HG02938 (cell line): ENCODE results near the gene GSAP.
"Not testable (repeated sequence)": the region's sequence is repeated elsewhere in the genome, so short reads cannot be mapped to it uniquely, and the experiment has no call there.

Experiments
- ATAC-seq: cut with Tn5 transposase; IDR thresholded peaks from one replicate; pipeline ENCODE4 v1.9.1; 2021; ENCODE audit warnings: mild to moderate bottlenecking, moderate library complexity; ENCODE audit not compliant: unreplicated experiment

The GSAP gene

DNA sequence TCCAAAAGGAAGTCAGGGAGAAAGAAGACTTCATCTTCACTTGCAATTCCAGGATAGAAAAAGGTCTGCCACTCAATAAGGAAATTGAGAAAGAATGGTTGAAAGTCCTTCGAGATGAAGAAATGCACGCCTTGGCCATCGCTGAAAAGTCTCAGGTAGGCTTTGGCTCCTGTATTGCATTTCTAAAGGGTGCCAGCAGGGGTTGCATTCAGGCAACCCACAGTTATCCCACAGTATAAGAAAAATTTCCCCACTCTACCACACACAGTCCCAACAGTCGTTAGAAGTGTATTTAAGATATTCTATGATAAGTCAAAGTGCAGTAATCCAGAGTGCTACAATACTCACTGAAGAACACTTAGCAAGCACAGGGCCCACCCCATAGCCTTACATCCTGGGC, 123.1 kb downstream of the GSAP start:
- no peak for ATAC-seq

DNA sequence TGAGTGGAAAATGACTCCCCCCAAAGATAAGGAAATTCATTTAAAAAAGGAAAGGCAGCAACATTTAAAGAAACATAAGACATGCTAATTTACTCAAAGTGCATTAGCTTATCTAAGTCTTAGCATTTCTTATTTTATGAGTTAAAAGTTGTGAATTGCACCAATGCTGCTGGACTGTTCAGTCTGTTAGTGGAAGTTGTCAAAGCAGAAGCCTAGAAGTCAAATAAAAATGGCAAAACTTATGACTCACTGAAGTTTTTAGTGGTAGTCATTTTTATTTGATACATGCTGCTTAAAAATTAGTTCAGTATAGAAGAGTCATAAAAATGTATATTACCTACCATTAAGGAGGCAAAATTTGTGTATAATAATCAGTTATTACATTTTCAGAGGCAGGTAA, 125.7 kb downstream of the GSAP start:
- ATAC-seq = no peak

DNA sequence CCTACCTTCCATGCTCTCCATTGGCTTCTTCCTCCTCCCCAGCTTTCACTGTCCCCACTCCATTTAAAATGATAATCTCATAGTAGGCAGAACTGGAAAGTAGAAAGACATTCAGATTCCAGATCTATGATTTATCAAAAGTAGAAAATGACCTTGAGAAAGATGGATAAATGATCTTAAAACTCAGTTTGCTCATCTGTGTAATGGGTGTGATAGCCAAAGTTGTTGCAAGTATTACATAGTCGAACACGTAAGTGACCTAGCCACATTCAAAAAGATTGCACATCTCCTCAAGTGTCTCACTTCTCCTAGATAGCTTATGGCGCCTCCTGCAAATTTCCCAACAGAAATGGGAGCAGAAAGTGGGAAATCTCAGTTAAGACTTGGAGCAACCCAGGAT, 126.8 kb downstream of the GSAP start:
- ATAC-seq = no peak

DNA sequence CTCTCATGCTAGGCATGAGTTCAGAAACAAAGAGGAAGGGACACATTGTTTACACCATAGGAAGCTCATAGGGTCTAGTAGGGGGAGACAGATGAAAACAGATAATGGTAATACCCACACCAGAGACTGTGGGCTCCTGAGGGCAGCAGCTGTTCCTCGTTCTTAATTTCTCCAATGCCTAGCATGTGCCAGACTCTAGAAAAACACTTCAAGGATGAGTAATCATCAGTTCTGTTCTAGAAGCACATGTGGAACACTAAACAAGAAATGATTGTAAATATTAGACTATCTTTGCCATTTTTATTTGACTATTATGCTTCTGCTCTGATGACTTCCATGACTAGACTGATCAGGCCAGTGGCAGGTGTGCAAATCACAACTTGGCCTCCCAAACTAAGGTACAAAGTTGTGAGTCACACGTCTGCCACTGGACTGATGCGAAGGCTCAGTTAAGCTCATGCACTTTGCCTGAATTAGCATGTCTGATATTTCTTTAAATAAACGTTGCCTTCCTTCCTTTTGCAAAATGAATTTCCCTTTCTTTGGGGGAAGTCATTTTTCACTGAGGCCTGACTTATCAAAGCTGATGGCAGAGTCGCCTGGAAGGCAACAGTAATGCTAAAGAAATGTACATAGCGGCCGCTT, 127.4 kb downstream of the GSAP start:
- ATAC-seq = no peak

DNA sequence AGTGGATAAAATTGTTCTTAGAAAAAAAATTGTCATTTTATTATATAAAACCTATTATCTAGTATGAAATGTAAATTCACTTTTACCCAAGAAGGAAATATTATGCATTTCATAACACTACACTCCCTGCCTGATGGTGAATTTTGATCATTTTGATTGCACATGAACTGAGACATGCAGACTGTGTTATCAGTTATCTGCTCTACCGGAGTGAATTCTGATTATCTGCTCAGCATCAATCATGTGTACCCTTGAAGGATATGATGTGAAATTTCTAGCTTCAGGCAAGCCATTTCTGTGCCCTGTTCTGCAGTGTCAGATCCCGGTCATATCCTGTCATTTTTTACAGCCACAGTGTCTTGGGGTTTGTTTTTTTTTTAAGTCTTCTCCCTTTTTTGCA, 131.5 kb downstream of the GSAP start:
- no peak for ATAC-seq

DNA sequence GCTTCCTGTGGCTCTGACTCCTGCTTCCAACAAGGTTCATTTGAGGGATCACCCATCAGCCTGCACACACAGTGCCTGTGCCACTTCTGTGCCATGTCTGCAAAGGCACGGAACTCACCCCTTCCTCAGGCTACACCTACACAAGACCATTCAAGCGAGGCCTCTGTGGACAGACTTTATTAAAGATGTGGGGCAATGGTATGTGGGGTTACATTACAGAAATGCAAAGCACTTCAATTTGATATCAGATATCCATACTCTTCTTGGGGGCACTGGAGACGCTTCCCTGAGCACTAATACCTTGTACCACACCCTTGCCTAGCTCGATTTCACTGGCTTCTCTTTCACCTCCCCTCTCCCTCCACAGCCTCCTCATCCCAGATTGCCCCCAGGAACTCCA, 132.1 kb downstream of the GSAP start:
- ATAC-seq = no peak

DNA sequence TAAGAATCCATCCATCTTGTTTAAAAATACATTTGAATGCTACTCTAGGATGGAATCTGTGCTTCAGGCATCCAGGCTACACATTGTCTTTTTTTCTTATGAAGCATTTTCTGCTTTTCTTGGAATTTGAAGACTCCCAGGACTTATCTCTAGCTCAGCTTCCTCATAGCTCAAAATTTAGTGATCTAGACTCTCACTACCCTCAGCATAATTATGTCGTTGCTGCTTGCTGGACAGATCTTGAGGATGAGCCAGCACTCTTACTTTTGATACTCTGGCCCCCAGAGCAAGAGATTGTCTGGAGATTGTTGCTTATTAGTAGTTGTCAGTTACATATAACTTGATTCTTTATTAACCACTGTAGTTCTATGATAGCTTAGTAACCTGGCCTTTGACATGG, 133.3 kb downstream of the GSAP start:
- ATAC-seq = no peak

DNA sequence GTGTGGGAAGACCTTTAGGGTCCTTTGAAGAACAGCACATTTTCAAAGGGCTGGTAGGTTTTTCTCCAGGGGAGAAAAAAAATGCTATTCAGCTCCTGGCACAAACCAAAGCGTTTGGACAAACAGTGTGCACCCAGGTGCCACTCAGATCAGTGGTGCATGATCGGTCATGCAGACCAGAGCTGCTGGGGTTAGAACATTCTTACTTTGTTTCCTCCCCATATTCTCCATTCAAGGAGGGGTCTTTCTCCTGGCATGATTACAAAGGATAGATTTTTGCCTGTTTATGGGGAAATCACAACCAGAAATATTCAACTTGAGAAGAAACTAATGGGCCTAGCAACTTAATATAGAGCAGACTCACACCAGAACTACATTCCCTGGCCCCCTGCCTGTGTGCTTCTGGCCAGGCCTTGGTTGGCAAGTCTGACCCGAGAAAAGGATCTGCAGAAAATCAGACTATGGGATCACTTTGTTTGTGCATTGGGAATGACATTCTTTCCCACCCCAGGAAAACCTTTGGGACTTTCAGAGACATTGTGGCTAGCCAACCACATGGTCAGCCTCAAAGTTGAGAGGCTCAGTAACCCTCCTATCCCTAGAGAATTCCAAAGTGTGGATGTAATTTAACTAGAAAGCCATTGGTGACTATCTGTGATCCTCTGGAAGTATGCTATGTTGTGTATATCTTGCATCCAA, 134.2 kb downstream of the GSAP start:
- ATAC-seq = no peak

DNA sequence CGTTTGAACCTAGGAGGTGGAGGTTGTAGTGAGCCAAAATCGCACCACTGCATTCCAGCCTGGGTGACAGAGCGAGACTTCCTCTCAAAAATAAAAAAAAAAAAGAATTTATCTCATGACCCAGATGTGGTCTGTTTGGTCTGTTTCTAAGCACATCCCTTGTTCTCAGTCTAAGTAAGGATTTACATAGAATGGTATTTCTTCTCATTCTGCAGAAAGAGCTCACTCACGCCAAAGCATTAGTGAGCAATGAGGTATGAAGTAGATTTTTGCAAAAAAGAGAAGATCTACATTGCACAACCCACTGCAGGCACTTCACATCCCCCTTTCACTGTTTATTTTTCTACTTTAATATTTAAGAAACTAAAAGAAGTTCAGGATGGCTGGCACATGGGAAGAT, 140.0 kb downstream of the GSAP start:
- ATAC-seq = no peak

DNA sequence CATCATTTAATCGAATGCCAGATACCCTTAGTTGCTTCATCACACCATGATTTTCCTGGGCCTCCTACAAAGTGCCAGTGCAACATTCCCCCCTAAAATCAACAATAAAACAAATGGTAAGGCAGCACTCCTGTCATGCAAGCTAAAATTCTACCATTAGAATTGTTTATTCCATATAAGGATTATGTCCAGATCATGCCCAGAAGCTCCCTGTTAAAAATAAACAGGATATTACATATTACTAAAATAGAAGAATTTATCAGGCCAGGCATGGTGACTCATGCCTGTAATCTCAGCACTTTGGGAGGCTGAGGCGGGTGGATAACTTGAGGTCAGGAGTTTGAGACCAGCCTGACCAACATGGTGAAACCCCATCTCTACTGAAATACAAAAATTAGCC, 140.5 kb downstream of the GSAP start:
- not testable (repeated sequence) for ATAC-seq

DNA sequence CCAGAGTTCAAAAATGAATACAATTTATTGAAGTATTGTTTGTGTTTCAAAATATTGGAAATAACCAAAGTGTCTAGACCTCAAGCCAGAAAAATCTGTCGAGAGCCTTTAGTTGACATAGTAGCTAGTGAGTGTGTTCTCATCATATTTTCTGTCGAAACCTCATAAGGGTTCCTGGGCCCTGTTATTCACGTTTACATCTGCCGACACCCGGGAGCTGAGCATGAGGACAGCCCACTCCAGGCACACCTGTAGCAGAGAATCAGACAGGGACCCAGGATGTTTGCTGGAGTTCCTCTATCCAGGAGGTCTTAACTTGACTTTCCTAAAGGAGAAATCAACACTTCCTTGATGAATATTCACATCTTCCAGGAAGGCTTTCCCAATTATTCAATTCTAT, 144.4 kb downstream of the GSAP start:
- no peak for ATAC-seq

DNA sequence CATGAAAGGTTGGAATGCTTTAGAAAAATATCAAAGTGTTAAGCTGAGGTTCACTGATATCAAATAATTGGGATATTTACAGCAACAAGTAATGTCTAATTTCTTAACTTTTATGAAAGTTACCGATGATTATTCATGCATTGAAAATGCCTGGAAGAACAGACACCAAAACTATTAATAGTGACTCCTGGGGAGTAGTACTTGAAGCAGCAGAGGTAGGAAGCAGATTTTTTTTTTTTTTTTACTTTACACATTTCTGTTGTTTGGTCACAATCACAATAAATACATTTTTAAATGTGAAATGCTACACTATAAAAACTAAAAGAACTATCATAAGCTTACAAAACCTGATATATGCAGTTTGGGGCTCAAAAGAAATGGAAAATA, 146.1 kb downstream of the GSAP start:
- ATAC-seq = no peak

DNA sequence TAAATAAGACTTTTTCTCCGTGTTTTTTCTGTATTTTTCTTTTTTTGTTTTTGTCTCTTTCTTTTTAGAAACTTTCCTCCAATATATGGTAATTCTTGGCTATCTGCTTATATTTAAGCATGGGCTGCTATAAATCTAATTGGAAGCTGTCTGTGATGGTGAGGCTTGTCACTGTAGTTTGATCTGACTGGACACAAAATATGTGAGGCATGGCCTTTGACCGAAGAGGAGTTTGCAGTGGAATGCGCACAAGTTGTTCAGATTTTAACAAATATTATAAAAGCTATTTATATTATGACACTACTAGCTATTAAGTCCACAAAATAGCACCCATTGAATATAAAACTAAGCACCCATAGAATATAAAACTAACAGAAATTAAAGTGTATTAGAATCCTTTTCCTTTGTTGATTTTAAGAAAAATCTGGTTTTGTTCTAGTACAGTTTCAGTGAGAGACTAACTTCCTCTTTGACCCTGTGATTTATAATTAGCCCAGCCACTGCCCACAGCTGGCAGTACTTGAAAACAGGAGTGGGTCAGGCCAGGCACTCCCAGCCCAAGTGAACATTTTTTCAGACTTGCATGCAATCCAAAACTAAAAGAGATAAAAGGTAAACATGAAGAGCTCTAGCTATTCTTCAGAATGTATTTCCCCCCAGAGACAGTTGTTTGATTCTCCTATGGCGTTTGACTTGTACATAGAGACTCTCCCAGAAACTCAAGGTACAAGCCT, 146.6 kb downstream of the GSAP start:
- peak; percentile 65 for ATAC-seq

DNA sequence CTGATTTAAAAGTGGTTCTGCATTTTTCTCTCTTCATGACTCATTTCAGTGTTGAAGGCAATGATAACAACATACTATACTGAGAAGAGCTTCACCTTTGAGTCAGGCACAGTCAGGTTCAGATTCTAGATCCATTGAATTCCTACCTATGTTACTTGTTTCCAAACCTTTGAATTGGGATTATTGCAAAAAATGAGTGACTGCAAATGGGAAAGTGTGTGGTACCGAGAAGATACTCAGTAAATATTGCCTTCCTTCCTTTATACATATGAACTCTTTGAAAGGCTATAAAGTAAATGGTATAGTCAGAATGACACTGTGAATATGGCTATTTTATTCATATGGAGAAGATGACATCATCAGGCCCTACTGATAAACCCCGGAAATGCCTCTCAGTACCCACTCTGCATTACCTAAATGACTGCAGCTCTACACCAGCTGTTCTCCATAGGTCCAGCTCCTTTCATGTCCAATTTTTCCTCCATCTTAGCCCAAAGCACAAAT, 149.8 kb downstream of the GSAP start:
- peak; percentile 93 for ATAC-seq

DNA sequence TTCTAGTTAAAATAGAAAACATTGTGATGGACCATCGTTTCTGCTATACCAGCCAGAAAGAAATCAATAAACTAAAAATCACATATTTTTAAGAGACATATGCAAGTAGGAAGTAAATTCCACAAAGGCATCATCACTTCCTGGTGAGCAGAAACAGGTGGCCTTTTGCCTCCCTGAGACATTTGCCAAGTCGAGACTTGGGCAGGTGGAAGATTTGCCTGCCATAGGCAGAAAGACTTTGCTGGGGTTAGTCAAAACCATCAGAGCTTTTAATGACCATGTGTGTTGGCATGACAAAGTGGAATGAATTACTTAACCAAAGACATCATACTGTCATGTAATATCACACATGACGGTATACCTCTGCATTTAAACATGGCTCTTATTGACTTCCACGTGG, 150.5 kb downstream of the GSAP start:
- no peak for ATAC-seq

DNA sequence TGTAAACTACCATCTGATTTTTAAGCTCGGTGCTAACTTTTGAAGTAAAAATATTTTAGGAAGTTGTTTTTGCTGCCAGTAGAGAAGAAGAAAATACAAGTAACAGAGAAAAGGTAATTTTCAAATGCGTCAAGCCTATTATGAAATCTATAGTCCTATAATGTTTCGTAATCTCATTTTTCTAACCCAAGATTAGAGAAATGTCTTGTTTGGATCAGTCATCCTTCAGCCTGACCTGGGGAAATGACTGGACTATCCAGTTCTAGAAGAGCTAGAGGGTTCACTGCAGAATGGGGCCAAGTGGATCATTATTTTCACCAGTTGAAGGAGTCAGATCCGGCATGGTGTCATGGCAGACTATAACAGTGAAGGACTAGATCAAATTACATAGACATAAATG, 153.8 kb downstream of the GSAP start:
- no peak for ATAC-seq
